Measurements from ENCODE around the gene SLC35D3. TPM values are rescaled to one million over a fixed set of nuclear protein-coding genes. Genes with fewer than 3 reads are reported as not detected.

SLC35D3 gene
- total RNA-seq, 6 experiments from 2014 or later = not detected

DNA sequence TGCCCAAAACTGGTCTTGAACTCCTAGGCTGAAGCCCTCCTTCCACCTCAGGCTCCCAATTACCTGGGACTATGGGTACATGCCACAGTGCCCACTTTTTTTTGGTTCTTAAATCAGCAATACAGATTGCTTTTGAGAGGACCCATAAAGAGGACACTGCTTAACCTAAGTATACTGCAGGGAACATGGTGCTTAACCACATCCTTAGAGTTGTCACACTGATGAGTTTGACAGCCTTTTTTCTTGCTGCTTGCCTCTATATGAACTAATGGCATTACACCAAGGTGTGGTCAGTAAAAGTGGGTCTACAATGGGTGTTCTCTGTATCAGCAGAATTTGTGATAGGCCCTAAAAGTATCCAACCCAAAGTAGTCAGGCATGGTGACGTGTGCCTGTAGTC lies 7.2 kb upstream of the SLC35D3 start:
- Histone ChIP-seq H3K27me3 (peaks cover 0 to 1% of the 10 kb centered on the region in 2 donors), H3K4me1 (no peaks in the 10 kb centered on the region), H3K4me3 (no peak overlapping the region), H3K9me3 (no peaks in the 10 kb centered on the region), H3K36me3 (no peaks in the 10 kb centered on the region), H3K27ac (no peak overlapping the region)
- intact Hi-C loops (cut with DNase I) = no loop called here
- ATAC-seq = no peak
- no peak for DNase-seq
- WGBS (ENCODE audit: insufficient coverage, low coverage, low lambda C conversion rate, missing lambda C conversion rate) = no CpG with 5 or more reads among the region's 1 CpG
- TF ChIP-seq POLR2A (IDR thresholded peaks at IDR 0.05) = no peak
- TF ChIP-seq, protein P1, sequence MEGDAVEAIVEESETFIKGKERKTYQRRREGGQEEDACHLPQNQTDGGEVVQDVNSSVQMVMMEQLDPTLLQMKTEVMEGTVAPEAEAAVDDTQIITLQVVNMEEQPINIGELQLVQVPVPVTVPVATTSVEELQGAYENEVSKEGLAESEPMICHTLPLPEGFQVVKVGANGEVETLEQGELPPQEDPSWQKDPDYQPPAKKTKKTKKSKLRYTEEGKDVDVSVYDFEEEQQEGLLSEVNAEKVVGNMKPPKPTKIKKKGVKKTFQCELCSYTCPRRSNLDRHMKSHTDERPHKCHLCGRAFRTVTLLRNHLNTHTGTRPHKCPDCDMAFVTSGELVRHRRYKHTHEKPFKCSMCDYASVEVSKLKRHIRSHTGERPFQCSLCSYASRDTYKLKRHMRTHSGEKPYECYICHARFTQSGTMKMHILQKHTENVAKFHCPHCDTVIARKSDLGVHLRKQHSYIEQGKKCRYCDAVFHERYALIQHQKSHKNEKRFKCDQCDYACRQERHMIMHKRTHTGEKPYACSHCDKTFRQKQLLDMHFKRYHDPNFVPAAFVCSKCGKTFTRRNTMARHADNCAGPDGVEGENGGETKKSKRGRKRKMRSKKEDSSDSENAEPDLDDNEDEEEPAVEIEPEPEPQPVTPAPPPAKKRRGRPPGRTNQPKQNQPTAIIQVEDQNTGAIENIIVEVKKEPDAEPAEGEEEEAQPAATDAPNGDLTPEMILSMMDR (IDR thresholded peaks at IDR 0.05) = no peak

DNA sequence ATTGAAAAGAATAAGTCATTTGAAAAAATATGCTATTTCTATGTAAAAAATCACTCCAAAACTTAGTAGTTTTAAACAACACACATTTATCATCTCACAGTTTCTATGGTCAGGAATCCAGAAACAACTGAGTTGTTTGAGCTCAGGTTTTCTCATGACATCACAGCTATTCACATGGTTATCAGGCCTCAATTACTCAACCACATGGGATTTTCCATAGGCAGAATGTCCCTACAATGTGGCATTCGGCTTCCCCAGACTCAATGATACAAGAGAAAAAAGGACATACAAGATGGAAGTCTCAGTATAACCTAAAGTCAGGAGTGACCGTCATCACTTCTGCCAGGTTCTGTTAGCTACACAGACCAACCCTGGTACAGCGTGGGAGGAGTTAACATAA lies 3.4 kb upstream of the SLC35D3 start:
- TF ChIP-seq POLR2A (IDR thresholded peaks at IDR 0.05) = no peak
- TF ChIP-seq, protein P1 (IDR thresholded peaks at IDR 0.05) = no peak
- H3K27me3 ChIP-seq = peaks cover 11 to 20% of the 10 kb centered on the region in 2 donors
- H3K27ac ChIP-seq = no peak overlapping the region
- intact Hi-C loops (cut with DNase I) = no loop called here
- ATAC-seq = no peak
- DNase-seq = no peak
- no peaks in the 10 kb centered on the region for H3K36me3 ChIP-seq
- 70% methylated on average over 3 of the region's 3 CpGs for WGBS (ENCODE audit: insufficient coverage, low coverage, low lambda C conversion rate, missing lambda C conversion rate)
- H3K4me3 ChIP-seq = no peak overlapping the region
- H3K4me1 ChIP-seq = peaks cover 0 to 27% (median 10%) of the 10 kb centered on the region in 4 donors
- H3K9me3 ChIP-seq = no peaks in the 10 kb centered on the region

DNA sequence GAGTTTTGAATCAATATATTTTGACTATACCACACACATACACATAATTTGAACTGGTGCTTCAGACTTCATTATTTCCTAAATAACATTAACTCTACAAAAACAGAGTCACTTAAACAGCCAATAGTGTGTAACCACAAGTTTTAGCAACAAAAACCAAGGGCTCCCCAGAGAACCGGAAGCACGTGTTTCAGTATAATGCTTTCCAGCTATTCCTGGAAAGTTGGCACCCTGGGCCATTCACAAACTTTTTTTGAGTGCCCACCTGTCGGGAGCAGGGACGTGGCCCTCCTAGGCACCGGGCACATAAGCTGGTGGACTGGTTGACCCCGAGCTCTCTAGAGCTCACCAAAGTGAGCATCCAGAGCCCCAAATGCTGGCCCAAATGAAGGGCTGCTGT lies 1.9 kb upstream of the SLC35D3 start:
- H3K36me3 ChIP-seq = no peaks in the 10 kb centered on the region
- peaks cover 11 to 20% of the 10 kb centered on the region in 2 donors for H3K27me3 ChIP-seq
- DNase-seq (no peak), ATAC-seq (no peak)
- no peak for TF ChIP-seq POLR2A (IDR thresholded peaks at IDR 0.05)
- TF ChIP-seq, protein P1 (IDR thresholded peaks at IDR 0.05) = no peak
- no peak overlapping the region for H3K4me3 ChIP-seq
- 14% methylated on average over 3 of the region's 6 CpGs for WGBS (ENCODE audit: insufficient coverage, low coverage, low lambda C conversion rate, missing lambda C conversion rate)
- intact Hi-C loops (cut with DNase I) = no loop called here
- H3K4me1 ChIP-seq = peaks cover 0 to 27% (median 10%) of the 10 kb centered on the region in 4 donors
- H3K9me3 ChIP-seq = no peaks in the 10 kb centered on the region
- no peak overlapping the region for H3K27ac ChIP-seq

DNA sequence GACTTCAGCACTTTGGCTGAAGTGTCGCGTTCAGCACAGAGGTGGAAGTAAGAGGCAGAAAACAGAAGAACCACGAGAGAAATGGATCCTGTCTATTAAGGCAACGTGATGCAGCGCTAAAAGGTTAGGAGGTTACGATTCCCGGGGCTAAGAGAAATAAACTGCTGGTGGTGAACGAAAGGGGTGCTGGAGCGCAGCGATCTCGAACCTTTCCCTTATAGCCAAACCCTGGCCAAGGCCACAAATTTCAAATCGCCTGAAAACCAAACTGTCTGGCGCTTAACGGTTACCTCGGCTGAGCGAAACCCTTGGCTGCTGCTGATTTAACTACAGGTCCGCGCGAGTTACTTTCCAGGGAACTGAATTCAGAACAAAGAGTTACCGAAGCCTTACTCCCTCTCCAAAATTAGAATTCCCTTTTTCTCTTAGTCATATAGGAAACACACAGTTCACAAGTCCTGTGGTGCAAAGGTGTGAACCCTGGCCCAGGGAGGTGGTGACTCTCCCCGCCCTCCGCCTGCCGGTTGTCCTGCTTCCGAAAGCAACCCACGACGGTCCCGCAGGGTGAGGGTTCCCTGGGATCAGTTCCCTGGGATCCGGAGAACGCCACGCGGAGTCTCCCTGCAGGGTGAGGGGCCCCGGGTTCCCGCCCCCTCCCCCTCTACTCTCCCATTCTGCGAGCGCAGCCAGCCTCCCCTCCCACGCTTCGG lies 1.3 kb upstream of the SLC35D3 start:
- intact Hi-C loops (cut with DNase I) = no loop called here
- TF ChIP-seq, protein P1 (IDR thresholded peaks at IDR 0.05) = no peak
- no peak for TF ChIP-seq POLR2A (IDR thresholded peaks at IDR 0.05)
- peak in 1 of 3 donors; percentile 32 for DNase-seq
- H3K27ac ChIP-seq = no peak overlapping the region
- H3K4me3 ChIP-seq = peak overlapping the region; percentile 24 to 33 (median 25)
- peaks cover 11 to 20% of the 10 kb centered on the region in 2 donors for H3K27me3 ChIP-seq
- H3K4me1 ChIP-seq = peaks cover 0 to 27% (median 10%) of the 10 kb centered on the region in 4 donors
- no peaks in the 10 kb centered on the region for H3K36me3 ChIP-seq
- 5% methylated on average over 17 of the region's 37 CpGs for whole genome bisulfite sequencing (ENCODE audit: insufficient coverage, low coverage, low lambda C conversion rate, missing lambda C conversion rate)
- no peaks in the 10 kb centered on the region for H3K9me3 ChIP-seq
- peak; percentile 44 to 59 (median 54) for ATAC-seq
